PC-3 (cell line): ENCODE results near the gene LIN28A. TPM values are rescaled to one million over a fixed set of nuclear protein-coding genes. Genes with fewer than 3 reads are reported as not detected.

Experiments used
- ATAC-seq: fragments of 200-7000 bp; cut with Tn5 transposase; 2 replicates; pipeline ENCODE4 v1.9.1; 2020; ENCODE audit warnings: mild to moderate bottlenecking, moderate library complexity
- BruUV-seq: library from RNA; stranded (reverse); fragments of 400-500 nt; replicated peaks from 2 replicates; lab custom pipeline; 2021; lab: Mats Ljungman, UMichigan
- CTCF ChIA-PET: fragments of 300-600 bp; sonication (Branson Sonifier 250); formaldehyde crosslinking; loops from one replicate; lab custom pipeline; 2022; ENCODE audit warnings: antibody characterized with exemption; lab: Charles Lee
- POLR2A ChIA-PET: fragments of 300-600 bp; sonication (Branson Sonifier 250); formaldehyde crosslinking; loops from one replicate; lab custom pipeline; 2022; ENCODE audit warnings: antibody characterized with exemption; ENCODE audit not compliant: unreplicated experiment; lab: Charles Lee
- DNase-seq: peaks from one replicate; pipeline ENCODE4 v3.0.0-alpha.2; 2015
- H2AFZ ChIP-seq: fragments of 300-600 bp; sonication (generic); 2 replicates; pipeline ENCODE4 v1.6.0; 2016; ENCODE audit warnings: antibody characterized with exemption, low read length
- H3F3A ChIP-seq: fragments of 300-600 bp; sonication (generic); one replicate; pipeline ENCODE4 v1.6.0; 2017; ENCODE audit warnings: antibody characterized with exemption, low read length, control low read depth, mild to moderate bottlenecking; ENCODE audit not compliant: unreplicated experiment
- H3K27ac ChIP-seq: fragments of 300-600 bp; sonication (generic); 2 replicates; pipeline ENCODE4 v1.5.1; 2016; ENCODE audit warnings: mild to moderate bottlenecking, low read length
- H3K27me3 ChIP-seq: fragments of 300-600 bp; sonication (generic); 2 replicates; pipeline ENCODE4 v1.6.1; 2016; ENCODE audit warnings: low read length, mixed read lengths
- H3K36me3 ChIP-seq: fragments of 300-600 bp; sonication (generic); 2 replicates; pipeline ENCODE4 v1.6.1; 2016; ENCODE audit warnings: low read depth, mixed run types, low read length, mixed read lengths
- H3K4me1 ChIP-seq: fragments of 300-600 bp; sonication (generic); 2 replicates; pipeline ENCODE4 v1.5.1; 2016; ENCODE audit warnings: low read length; ENCODE audit not compliant: insufficient read depth
- H3K4me2 ChIP-seq: fragments of 300-600 bp; sonication (generic); 2 replicates; pipeline ENCODE4 v1.6.0; 2016; ENCODE audit warnings: low read length
- H3K4me3 ChIP-seq: fragments of 300-600 bp; sonication (generic); 2 replicates; pipeline ENCODE4 v1.5.1; 2016; ENCODE audit warnings: mild to moderate bottlenecking, low read length, mixed read lengths
- H3K79me2 ChIP-seq: fragments of 300-600 bp; sonication (generic); 2 replicates; pipeline ENCODE4 v1.6.1; 2017; ENCODE audit warnings: low read length, mixed read lengths
- H3K9ac ChIP-seq: fragments of 300-600 bp; sonication (generic); 2 replicates; pipeline ENCODE4 v1.6.0; 2016; ENCODE audit warnings: mild to moderate bottlenecking, low read length
- H3K9me2 ChIP-seq: fragments of 300-600 bp; sonication (generic); replicated peaks from 2 replicates; pipeline ENCODE4 v1.6.1; 2016; ENCODE audit warnings: mixed run types, low read length, mixed read lengths
- H3K9me3 ChIP-seq: fragments of 300-600 bp; sonication (generic); 2 replicates; pipeline ENCODE4 v1.6.1; 2016; ENCODE audit warnings: low read length, mixed read lengths
- H4K20me1 ChIP-seq: fragments of 300-600 bp; sonication (generic); 2 replicates; pipeline ENCODE4 v1.6.1; 2016; ENCODE audit warnings: low read length, mixed read lengths
- CTCF ChIP-seq: fragments of 300-600 bp; sonication (generic); conservative IDR thresholded peaks from 2 replicates; pipeline ENCODE4 v1.5.1; 2017; ENCODE audit warnings: antibody characterized with exemption, low read depth, mild to moderate bottlenecking, low read length
- EZH2 ChIP-seq: fragments of 300-600 bp; sonication (generic); IDR thresholded peaks from one replicate; pipeline ENCODE4 v1.6.1; 2017; ENCODE audit warnings: antibody characterized with exemption, mild to moderate bottlenecking, low read length; ENCODE audit not compliant: unreplicated experiment
- EZH2phosphoT487 ChIP-seq: fragments of 300-600 bp; sonication (generic); IDR thresholded peaks from 2 replicates; pipeline ENCODE4 v1.6.1; 2018; ENCODE audit warnings: mild to moderate bottlenecking, antibody characterized with exemption, low read length, borderline replicate concordance
- intact Hi-C: fragments of 100-400 bp; cut with micrococcal nuclease; formaldehyde crosslinking; loops from 2 replicates; pipeline ENCODE4 v1.9.0; 2023
- total RNA-seq: library from RNA; depleted of rRNA; stranded (reverse); fragments of >200 nt; gene quantifications from 2 replicates; pipeline ENCODE4 v1.2.3, GENCODE V29; 2014

Gene LIN28A
- total RNA-seq, 1 experiment from 2014 or later, result not detected

- ATAC-seq, result peak; percentile 39
- peaks cover 29% of the 10 kb centered on the region for H3K4me1 ChIP-seq
- H3F3A ChIP-seq, result peaks cover 5% of the 10 kb centered on the region
- BruUV-seq, result TSS peak; percentile 45
- no peak for TF ChIP-seq EZH2phosphoT487
- TF ChIP-seq CTCF, result no peak
- TF ChIP-seq EZH2, result no peak
- H2AFZ ChIP-seq, result peak overlapping the region; percentile 51
- ChIA-PET CTCF (interaction anchor here (0.7 to 1.0 kb wide), 2 partner anchors 29 to 234 kb away, joined by 3 read pairs; no protein-coding TSS in a partner anchor), POLR2A (interaction anchor here (0.6 kb wide), 2 partner anchors 33 to 38 kb away, joined by 3 to 5 read pairs; no protein-coding TSS in a partner anchor)
- no peaks in the 10 kb centered on the region for H3K9me3 ChIP-seq
- H3K4me2 ChIP-seq, result peak overlapping the region; percentile 100
- peak overlapping the region; percentile 44; the same call in 1 of the 2 replicates for H3K27ac ChIP-seq
- peaks cover 32% of the 10 kb centered on the region for H3K36me3 ChIP-seq
- intact Hi-C loops, result no loop called here
- H3K9ac ChIP-seq, result peak overlapping the region; percentile 100
- H4K20me1 ChIP-seq, result peaks cover 32% of the 10 kb centered on the region
- DNase-seq, result peak; percentile 59
- H3K27me3 ChIP-seq, result no peaks in the 10 kb centered on the region
- no peaks in the 10 kb centered on the region for H3K9me2 ChIP-seq
- peaks cover 25% of the 10 kb centered on the region for H3K79me2 ChIP-seq
- peak overlapping the region; percentile 96 for H3K4me3 ChIP-seq
Observed at GRCh38 chr1:26471498-26472319, 61.1 kb downstream of the LIN28A start.

GRCh38 chr1:26472320-26472900, 61.8 kb downstream of the LIN28A start, which contains the start of gene HMGN2:
Gene HMGN2 (plus strand): TSS chr1:26472440. CDS start chr1:26472613, 173 bp downstream.
- peak within 1 kb of the TSS; percentile 100 for H3K9ac ChIP-seq
- H3F3A ChIP-seq, result peaks cover 7% of the 10 kb centered on the region
- ATAC-seq (peak; percentile 65), DNase-seq (peak; percentile 87)
- no peak for TF ChIP-seq EZH2
- TF ChIP-seq EZH2phosphoT487, result no peak
- TF ChIP-seq CTCF, result no peak
- peak within 1 kb of the TSS; percentile 96 for H3K27ac ChIP-seq
- H2AFZ ChIP-seq, result peak within 1 kb of the TSS; percentile 79
- intact Hi-C loops, result no loop called here
- H3K36me3 ChIP-seq, result peaks cover 38% of the 10 kb centered on the region
- H3K27me3 ChIP-seq, result no peaks in the 10 kb centered on the region
- H4K20me1 ChIP-seq, result peaks cover 32% of the 10 kb centered on the region
- ChIA-PET POLR2A (interaction anchor here (0.6 kb wide), 1 partner anchor 34 kb away, joined by 3 read pairs; no protein-coding TSS in a partner anchor), CTCF (interaction anchor here (0.7 to 1.0 kb wide), 2 partner anchors 28 to 233 kb away, joined by 3 read pairs; no protein-coding TSS in a partner anchor)
- H3K9me2 ChIP-seq, result no peaks in the 10 kb centered on the region
- no TSS peak for BruUV-seq
- H3K4me2 ChIP-seq, result peak within 1 kb of the TSS; percentile 100
- H3K4me1 ChIP-seq, result peaks cover 29% of the 10 kb centered on the region
- no peaks in the 10 kb centered on the region for H3K9me3 ChIP-seq
- peaks cover 25% of the 10 kb centered on the region for H3K79me2 ChIP-seq
- H3K4me3 ChIP-seq, result peak within 1 kb of the TSS; percentile 96
